PC-9 (cell line): ENCODE data around the gene HMHB1.

ENCODE experiments used
- CTCF ChIP-seq: fragments of 200-600 bp; sonication (generic); conservative IDR thresholded peaks from 2 replicates; pipeline ENCODE4 v1.6.1; 2017; ENCODE audit warnings: mixed run types, antibody characterized with exemption, mild to moderate bottlenecking, moderate library complexity
- EZH2 ChIP-seq: fragments of 200-600 bp; sonication (generic); IDR thresholded peaks from 2 replicates; pipeline ENCODE4 v1.8.0; 2017; ENCODE audit warnings: antibody characterized with exemption, low read depth

- no peak for TF ChIP-seq EZH2
- TF ChIP-seq CTCF = no peak
Observed at GRCh38 chr5:143782588-143783386, 29.2 kb upstream of the HMHB1 start.
